Sciatic nerve (tissue), 1 donor: ENCODE data around the gene PIP4K2A. TPM values are rescaled to one million over a fixed set of nuclear protein-coding genes. Genes with fewer than 3 reads are reported as not detected.

Source experiments
- total RNA-seq: library from RNA; stranded (reverse); fragmentation: NEBNext Ultra II Directional; extraction: Animal tissue kit (Norgen Biotek cat#: 25700); gene quantifications from one replicate; pipeline ENCODE4 v1.2.1, GENCODE V29; 2021
- donor health status: DM: no; HTN: no; CAD: no.

Gene PIP4K2A
- total RNA-seq, 1 donor from 2014 or later = 64.2 TPM

Other genes starting within 250 kb of the PIP4K2A start
- 0.18 TPM for gene ARMC3, start 213.5 kb upstream of the PIP4K2A start, total RNA-seq